GM12874 (cell line): ENCODE measurements around the gene MITF.

ENCODE experiments used
- TF ChIP-seq, protein P1 (sequence below): IDR thresholded peaks from 2 replicates; pipeline ENCODE4 v1.5.1; 2011; ENCODE audit warnings: low read depth, mild to moderate bottlenecking, control low read depth, low read length, moderate library complexity; ENCODE audit not compliant: insufficient read depth

MITF gene

DNA sequence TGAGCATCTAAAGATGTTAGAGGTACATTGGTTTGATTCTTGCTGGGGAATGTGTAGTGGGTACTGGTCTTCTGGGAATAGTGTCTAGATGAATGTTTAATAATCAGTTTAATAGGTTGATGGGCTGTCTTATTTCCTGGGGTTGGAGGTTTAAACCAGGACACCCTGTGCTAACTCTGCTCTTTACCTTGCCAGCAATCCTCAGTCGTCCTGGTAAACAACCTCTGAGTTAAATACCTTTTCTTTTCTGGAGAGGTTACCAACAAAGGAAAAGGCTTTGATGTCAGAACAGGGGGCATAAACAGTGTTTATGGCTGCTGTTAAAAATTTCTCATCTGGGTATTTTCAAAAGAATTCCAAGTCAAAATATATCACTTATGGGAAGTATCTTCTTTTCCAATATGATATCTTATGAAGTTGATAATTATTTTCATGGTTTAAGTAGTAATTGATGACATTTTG, 23.5 kb downstream of the MITF start:
- TF ChIP-seq, protein P1, sequence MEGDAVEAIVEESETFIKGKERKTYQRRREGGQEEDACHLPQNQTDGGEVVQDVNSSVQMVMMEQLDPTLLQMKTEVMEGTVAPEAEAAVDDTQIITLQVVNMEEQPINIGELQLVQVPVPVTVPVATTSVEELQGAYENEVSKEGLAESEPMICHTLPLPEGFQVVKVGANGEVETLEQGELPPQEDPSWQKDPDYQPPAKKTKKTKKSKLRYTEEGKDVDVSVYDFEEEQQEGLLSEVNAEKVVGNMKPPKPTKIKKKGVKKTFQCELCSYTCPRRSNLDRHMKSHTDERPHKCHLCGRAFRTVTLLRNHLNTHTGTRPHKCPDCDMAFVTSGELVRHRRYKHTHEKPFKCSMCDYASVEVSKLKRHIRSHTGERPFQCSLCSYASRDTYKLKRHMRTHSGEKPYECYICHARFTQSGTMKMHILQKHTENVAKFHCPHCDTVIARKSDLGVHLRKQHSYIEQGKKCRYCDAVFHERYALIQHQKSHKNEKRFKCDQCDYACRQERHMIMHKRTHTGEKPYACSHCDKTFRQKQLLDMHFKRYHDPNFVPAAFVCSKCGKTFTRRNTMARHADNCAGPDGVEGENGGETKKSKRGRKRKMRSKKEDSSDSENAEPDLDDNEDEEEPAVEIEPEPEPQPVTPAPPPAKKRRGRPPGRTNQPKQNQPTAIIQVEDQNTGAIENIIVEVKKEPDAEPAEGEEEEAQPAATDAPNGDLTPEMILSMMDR = no peak

DNA sequence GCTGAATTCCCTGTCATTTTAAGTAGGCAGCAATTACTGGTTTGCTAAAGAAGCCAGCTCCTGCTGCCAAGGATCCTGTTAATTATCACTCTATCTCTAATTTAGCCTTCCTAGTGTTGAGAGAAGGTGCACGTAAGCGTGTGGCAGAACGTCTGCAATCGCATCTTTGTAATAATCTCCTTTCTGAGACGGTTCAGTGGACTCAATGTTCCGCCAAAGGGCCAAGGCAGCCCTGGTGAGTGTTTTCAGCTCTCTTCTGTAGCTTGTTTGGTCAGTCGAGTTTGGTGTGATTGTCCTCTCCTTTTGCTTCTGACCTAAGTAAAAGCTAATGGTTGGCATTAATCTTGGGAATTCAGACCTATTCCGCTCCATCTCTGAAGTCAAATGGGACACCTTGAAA, 24.2 kb downstream of the MITF start:
- TF ChIP-seq, protein P1 = no peak

DNA sequence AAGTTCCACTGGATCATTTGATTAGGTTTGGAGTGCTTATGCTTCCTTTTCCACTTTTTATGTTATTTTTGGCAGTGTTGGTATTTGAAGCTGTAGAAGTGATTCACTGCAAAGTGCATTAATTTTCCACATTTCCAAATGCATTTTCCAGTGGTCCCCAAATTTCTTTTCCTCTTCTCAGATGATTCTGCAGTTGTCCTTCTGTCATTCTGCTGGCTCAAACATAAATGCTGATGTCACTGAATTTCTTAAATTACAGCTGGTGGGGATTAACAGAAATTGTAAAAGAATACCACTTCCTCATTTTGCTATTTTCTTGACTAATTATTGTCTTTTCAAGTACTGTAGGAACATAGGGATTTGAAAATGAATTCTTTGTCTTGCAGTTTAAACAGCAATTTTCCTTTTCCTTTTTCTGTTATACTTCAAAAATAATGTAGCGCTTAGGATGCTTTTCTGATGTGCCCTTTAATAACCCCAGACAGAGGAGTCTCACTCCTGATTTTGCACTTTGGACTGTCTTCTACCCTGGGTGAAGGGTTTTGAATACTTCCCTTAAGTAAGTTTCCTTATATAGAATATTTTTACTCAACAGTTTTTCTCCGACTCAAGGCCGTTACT, 25.0 kb downstream of the MITF start:
- TF ChIP-seq, protein P1 = no peak

DNA sequence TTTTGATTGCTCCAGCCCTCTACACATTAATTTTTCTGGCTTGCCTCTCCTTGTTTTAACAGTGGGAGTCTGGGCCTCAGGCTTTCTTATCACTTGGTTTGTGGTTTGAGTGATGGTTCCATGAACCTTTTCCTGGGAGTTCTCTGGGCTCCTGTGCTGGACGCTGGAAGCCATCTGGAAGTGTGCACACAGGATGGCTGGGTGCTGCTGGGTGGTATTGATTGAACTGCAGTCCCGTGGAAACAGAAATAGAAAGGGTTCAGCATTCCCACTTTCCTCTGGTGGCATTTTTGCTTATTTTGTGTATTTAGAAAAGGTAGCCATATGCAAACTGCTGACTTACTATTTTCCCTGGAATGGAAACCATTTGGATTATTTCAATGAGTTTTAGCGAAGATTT, 25.6 kb downstream of the MITF start:
- TF ChIP-seq, protein P1 = no peak

DNA sequence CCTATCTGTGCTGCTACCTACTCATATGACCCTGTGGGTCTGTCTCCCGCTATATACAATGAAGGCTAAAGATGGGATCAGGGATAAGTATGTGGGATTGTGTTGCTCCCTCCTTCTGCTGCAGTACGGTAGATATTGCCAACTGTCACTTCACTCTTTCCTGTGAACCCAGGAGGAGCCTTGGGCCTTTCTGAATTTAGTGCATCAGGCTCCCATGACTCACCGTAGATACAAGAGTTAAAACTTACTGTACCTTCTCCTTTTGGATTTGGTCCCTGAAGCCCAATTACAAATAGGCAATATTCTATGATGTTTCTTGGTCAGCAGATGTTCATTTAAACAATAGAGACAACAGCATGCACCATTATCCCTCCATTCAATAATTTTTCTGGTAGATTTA, 27.4 kb downstream of the MITF start:
- TF ChIP-seq, protein P1 = no peak

DNA sequence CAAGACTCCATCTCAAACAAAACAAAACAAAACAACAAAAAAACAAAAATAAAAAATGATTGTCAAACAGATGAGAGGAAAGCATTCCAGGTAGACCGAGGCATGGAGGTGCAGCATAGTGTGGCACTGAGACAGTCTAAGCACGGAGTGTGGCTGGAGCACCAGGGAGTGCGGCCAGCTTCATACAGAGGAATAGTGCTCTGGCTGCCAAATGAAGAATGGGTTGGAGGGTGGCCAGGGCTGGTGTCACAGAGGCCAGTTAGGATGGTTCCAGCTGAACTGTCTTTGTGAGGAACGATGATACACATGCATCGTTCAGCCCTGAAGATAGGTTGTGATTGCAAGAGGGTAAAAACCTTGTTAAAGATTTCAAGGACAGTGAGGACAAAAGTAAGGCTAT, 28.3 kb downstream of the MITF start:
- TF ChIP-seq, protein P1 = no peak

DNA sequence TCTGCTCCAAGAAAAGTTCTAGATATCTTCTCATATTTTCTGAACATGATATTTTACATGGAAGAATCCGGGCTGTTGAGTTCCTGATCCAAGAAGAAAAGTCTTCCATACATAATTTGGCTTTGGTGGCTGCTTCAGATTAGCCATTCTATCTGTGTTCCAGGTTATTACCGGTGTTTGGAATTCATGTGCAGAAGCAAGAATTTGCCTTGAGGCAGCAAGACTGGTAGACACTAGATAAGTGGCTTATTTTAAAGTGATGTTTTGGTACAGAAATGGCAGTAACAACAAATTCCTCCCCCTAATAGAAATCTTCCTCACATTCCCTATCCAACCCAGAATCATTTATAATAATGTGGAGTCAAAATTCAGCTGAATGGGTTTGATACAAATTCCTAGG, 29.2 kb downstream of the MITF start:
- TF ChIP-seq, protein P1 = no peak
